Mesenteric fat pad (tissue), 1 donor: ENCODE data around the gene TJP1. TPM values are rescaled to one million over a fixed set of nuclear protein-coding genes. Genes with fewer than 3 reads are reported as not detected.
"Not testable (repeated sequence)": the region's sequence is repeated elsewhere in the genome, so short reads cannot be mapped to it uniquely, and the experiment has no call there.

Source experiments
- DNase-seq: peaks from one replicate; pipeline ENCODE4 v3.0.0-alpha.2; 2020; ENCODE audit warnings: low spot score
- total RNA-seq: library from RNA; stranded (reverse); fragmentation: NEBNext Ultra II Directional; extraction: Animal tissue kit (Norgen Biotek cat#: 25700); gene quantifications from one replicate; pipeline ENCODE4 v1.2.1, GENCODE V29; 2021
- donor health status: DM: yes; HTN: yes; CAD: no.

The TJP1 gene
- total RNA-seq, 1 donor from 2014 or later = 89.6 TPM

DNA sequence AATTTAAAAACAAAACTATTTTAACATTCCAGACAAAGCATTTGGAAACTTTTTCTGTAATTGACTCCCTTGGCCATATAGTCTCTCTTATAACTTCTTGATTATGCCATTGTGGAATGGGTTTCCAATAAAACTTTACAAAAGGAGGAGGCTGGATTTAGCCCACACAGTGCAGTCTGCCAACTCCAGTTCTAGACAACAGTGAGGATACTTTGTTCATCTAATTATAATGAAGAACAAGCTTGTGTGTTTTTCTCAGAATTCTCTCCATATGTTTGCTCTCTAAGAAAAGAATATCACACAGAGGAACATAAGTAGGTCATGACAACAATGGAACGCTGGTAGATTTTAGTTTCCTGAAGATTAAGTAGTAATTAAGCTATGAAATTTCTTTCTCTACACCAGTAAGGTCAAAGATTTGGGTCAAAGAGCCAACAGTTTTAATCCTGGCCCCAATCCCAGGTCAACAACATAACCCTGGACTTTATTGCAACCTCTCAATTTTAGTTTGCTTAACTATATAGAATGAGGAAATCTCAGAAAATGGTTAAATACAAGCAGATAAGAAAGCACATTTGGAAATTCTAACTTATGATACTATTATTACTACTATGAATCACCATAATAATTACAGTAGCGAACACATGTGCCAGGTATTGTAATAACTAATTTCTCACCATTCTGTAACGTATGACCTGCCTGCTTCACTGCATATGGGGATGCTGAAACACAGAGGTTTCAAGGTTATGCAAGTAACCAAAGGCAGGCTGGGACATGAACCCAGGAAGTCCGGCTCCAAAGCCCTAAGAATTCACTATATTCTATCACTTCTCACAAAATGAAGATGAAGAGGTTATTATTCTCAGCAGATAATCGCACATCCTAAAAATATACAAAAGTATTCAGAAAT is 65.7 kb downstream of the TJP1 start:
- DNase-seq = no peak

DNA sequence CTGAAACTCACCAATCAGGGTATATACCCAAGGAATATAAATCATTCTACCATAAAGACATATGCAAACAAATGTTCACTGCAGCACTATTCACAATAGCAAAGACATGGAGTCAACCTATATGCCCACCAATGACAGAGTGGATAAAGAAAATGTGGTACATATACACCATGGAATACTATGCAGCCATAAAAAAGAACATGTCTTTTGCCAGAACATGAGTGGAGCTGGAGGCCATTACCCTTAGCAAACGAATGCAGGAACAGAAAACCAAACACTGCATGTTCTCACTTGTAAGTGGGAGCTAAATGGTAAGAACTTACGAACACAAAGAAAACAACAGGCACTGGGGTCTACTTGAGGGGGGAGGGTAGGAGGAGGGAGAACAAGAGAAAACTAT is 68.3 kb downstream of the TJP1 start:
- not testable (repeated sequence) for DNase-seq

DNA sequence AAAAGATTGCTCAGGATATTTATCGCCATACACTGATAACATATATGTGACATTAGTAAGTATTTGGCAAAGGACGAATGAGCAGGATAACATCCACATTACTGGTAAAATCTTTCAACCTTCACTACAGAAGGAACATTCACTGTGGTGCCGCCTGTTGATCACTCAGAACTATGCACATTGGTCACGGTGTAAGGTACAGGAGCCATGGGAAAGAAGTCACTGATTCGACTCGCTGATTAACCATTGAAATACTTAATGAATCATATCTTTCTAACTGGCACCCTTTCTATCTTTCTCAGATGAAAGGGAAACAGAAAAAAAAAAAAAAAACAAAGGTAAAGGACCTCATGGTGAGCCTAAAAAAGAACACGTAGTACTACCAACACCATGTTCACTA is 68.8 kb downstream of the TJP1 start:
- no peak for DNase-seq

DNA sequence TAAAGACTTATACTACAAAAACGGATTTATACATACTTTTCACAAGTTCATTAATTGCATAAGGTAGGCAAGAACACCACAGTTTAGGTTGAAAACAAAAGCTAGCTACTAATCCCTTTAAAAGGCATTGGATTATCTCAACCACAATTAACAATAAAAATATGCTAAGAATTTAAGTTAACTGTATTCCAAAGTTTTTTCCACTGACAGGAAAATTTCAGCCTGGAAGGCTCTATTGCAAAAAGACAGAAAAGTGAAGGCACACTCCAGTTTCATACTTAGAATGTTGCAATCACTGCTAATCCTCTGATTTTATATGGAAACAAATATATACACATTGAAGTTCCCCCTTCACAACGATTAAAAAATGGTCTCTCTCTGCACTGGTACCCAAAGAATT is 71.5 kb downstream of the TJP1 start:
- no peak for DNase-seq

DNA sequence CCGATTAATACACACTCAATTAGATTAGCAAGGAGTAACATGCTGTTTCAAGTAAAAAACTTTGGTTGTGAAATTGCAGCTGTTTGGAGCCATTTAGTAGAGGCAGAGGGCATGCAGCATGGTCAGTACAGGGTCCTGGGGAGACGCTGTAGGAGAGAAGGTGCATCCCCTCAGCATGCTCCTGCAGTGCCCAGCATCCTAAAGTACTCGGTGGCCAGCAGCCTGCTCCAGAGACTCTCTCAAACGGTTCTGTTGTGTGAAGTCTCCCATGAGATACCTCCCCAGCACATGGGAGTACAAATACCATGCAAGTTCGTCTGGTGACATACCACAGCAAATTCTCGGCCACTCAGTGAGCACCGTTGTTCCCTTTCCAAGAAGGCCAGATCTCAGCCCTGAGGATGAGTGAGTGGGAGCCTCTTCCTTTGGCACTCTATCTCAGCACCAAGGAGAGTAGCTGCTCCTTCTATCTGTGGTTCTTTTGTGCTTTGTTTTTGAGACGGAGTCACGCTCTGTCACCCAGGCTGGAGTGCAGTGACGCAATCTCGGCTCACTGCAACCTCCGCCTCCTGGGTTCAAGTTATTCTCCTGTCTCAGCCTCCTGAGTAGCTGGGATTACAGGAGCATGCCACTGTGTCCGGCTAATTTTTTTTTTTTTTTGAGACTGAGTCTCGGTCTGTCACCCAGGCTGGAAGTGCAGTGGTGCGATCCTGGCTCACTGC is 72.7 kb downstream of the TJP1 start:
- no peak for DNase-seq

DNA sequence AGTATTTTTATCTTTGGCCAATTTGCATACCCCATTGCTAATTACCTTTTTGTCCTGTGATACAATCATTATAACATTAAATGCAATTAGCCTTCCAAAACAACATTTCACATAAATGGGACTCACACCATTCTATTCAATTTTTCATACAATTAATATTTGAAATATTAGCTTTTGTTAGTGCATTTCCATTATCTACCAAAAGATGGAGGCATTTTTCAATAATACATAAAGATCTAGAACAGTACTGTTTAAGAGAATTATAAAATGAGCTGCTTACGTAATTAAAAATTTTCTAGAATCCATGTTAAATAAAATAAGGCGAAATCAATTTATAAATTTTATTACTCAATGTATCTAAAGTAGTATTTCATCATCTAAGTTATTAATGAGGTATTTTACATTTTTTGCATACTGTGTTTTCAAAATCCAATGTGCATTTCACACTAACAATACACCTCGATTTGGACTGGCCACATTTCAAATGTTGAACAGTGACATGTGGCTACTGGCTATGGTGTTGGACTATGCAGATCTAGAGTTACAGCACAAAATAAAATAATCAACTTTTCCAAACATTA is 74.3 kb downstream of the TJP1 start:
- no peak for DNase-seq

DNA sequence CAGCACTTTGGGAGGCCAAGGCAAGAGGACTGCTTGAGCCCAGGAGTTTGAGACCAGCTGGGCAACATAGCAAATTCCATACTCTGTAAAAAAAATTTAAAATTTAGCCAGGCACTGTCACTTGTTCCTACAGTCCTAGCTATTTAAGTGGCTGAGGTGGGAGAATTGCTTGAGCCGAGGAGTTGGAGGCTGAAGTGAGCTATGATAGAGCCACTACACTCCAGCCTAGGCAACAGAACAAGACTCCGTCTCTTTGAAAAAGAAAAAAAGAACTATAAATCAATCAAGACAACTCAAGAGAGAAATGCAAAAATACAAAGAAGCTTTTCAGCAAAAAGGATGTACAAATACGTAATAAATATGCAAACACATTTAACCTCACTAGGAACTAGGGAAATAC is 78.8 kb downstream of the TJP1 start:
- no peak for DNase-seq

DNA sequence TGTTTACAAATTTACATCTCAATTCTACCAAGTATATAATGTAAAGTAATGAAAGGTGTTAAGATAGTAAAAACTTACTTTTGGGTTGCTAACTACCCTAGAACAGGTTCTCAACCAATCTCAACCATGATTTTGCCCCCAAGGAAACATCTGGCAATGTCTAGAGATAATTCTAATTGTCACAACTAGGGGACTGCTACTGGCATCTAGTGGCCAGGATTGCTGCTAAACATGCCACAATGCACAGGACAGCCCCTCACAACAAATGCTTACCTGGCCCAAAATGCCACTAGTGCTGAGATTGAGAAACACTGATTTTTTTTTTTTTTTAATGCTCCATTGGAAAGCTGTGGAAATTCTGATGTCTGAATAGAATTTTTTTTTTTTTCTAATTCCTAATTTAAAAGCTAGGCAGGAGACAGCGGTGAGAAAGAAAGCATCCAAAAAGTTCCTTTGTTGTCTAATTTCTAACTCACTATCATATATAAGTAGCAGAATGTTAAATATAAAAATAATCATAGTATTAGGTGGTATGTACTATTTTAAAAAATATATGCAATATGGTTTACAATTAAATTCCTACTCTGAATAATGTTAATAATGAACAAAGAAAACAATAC is 81.5 kb downstream of the TJP1 start:
- DNase-seq = no peak

DNA sequence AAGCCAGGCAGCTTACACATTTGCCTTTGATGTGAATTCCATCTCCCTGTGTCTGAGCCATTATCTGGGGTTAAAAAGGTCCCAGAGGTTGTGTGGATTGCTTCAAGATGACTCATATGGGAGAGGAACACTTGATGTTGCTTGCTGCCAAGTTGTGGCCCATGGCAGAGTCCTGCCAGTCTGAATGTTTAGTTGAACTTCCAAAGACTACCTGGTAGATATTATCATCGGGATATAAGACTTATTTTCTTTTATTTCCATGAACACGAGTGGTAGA is 85.6 kb downstream of the TJP1 start:
- no peak for DNase-seq

DNA sequence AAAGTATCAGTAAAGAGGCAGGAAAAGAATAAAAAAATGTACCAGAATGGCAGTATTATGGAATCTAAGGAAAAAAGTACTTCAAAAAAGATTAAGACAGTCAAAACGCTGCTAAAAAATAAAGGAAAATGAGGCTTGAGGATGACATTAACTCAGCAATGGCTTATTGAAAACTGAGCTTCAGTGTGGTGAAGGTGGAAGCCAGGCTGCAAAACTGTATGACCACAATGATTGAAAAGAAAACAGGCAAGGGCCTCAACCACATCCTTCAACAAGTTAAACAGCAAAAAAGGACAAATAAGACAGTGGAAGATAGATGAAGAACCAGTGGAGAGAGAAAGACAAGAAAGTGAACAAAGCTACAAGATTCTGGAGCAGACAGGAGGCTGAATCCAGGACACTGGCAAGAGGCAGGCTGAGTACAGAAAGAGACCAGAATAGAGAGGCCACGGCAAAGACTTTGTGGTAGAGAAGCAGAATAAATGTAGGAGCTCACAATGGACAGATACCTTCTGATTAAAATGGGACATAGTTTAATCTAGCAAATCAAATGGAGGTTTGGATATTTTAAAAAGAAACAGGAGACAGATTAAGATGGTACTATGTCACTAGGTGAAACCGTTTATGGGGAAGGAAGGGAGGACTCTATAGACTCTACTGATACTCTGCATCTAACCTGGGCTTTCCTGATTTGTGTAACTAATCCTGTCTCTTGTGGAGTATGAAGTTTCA is 86.1 kb downstream of the TJP1 start:
- no peak for DNase-seq

DNA sequence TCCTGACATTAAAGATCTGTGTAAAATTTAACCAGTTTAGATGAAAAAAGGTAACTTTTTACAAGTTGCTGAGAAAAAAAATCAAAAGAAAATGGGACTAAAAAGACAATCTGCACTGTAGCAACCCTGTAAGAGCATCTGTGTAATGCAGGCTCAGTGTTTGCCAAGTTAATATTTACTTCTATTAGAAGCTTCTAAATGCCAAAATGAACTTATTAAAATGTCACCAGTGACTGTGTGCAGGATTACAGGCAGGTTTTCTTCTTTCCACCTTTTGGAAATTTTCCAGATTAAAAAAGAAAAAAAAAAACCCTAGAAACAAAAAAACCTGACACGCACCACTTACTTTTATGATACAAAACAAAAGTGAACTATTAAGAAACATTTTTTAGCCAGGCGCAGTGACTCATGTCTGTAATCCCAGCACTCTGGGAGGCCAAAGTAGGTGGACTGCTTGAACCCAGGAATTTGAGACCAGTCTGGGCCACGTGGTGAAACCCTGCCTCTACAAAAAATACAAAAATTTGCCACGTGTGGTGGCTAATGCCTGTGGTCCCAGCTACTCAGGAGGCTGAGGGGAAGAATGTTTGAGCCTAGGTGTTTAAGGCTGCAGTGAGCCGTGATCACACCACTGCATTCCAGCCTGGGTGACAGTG is 87.2 kb downstream of the TJP1 start:
- DNase-seq = no peak

DNA sequence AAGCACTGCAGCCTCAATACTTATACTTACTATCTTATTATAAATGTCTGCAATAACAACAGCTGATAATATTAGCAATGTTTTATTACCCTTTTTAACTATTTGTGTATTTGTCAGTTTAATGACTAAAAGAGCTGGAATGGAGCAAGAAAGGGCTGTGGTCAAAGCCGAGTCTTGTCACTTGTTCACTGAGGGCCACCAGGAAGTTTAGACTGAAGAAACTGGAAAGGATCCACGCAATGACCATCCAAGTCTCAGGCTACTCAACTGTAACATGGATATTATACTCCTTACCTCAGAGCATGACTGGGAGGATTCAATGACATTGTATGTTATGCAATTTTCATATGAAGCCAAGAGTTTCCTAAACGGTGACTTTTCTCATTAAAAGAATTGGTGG is 90.4 kb downstream of the TJP1 start:
- DNase-seq = no peak

DNA sequence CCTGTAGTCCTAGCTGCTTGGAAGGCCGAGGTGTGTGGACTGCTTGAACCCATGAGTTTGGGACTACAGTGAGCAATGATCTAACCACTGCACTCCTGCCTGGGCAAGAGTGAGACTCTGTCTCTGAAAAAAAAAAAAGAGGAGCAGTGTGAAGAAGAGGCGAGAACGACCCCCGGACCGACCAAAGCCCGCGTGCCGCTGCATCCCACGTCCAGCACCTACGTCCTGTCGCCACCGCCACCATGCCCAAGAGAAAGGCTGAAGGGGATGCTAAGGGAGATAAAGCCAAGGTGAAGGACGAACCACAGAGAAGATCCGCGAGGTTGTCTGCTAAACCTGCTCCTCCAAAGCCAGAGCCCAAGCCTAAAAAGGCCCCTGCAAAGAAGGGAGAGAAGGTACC is 91.8 kb downstream of the TJP1 start:
- not testable (repeated sequence) for DNase-seq

DNA sequence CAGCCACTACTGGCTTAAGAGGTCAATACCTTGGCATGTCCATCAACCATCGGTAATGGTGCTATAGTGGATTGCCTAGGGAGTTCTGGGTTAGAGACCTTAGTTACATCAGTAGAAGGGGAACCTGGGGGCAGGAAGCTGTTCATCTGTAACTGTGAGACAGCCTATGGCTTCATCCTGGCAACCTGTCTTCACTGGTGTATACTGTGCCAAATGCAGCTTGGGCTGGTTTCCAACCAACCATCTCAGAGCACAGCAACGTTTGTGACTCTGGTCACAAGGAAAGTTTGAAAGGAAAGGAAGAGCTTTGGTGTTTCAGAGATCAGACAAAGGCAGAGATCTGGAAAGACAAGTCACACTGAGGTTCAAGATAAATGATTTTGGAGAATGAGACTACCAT is 93.8 kb downstream of the TJP1 start:
- no peak for DNase-seq

DNA sequence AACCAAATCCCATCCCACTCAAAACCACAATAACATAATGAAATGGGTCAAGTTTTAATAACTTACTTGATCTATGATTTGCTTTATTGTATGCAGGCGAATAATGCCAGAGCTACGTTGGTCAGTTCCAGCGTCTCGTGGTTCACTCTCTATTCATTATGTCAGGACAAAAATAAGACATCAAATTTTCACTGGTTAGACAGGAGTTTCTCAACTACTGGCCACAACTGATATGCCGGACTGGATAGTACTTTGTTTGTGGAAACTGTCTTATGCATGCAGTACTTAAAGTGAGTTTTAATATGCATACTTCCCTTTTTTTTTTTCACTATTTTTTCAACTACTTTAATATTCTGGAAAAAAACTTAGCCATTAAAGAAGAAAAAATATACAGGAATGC is 94.4 kb downstream of the TJP1 start:
- no peak for DNase-seq

DNA sequence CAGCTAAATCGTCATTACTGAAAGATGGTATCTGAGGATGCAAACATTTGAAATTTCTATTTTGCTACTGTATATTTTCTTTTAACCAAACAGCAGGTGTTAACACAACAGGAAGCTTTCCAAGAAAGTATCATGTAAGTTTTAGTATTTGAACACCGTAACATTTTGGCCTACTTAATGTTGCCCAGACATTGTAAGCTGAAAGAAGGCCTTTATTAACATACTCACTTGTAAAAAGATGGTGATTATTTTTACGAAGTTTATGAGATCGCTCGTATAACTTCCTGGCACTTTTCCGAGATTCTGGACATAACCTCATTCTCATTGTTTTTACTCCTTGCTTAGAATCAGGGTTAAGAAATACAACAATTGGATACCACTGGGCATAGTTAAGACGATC is 95.7 kb downstream of the TJP1 start:
- no peak for DNase-seq

DNA sequence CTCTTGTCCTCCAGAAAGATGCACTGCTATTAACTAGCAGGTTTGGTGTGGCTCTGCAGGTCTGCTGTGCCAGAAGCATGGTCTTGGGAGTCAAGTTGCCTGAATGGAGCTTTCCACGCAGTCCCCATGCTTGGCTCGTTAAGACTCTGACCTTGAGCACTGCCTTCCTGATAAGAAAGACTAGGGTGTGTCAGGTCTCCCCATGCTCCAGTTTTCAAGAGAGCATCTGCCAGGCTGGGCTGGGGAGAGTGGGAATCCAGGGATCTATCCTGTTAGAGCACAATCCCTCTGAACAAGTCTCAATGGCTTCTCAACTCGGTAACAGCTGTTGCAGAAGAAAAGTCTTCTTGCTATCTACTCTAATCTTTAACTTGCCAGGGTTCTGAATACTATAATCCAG is 98.2 kb downstream of the TJP1 start:
- DNase-seq = no peak

DNA sequence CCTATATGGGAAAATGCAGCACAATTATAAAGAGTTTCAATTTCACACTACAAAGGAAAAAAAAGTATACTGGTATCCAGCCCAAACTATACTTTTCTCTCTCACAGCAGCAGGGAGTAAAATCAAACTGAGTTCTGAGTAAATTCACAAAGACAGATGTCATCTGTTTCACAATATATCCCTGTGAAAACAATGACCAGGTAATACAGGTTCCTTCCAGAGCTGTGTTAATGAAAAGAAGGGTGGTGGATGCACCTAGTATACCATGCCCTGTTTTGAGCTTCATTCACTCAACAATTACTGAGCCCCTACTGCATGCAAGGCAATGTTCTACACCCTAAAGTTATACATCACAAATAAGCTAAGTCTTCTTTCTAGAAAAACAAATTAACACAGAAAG is 108.5 kb downstream of the TJP1 start:
- DNase-seq = no peak

DNA sequence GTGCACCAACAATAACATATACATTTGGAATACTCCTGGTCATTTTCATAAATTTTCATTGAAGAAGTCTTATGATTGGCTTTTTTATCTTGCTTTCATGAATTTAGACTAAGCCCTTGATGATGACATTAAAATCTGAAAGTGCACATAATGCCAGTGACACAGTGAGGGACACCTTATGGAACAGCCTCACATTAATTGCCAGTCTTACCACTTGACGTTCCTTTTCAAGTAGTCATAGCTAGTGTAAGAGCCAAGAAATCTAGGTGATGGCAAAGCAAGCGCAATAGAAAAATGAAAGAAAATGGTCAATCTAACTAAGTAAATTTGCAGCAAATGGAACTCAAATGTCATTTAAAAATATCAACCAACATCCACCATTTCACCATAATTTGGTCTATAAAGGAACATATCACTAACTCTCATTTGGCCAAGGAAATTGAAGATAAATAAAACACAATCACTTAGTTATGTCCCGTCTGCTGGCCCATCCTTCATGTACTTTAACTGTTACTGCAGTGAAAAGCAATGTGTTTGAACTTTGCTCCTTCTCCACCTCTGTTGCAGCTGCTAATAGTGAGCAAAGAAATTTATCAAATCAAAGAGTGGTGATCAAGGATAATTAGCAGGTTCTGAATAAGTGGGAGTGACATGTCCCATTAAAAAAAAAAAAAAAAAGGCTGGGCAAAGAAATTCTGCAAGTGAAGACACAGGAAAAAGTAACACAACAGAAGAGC is 110.0 kb downstream of the TJP1 start:
- DNase-seq = no peak

DNA sequence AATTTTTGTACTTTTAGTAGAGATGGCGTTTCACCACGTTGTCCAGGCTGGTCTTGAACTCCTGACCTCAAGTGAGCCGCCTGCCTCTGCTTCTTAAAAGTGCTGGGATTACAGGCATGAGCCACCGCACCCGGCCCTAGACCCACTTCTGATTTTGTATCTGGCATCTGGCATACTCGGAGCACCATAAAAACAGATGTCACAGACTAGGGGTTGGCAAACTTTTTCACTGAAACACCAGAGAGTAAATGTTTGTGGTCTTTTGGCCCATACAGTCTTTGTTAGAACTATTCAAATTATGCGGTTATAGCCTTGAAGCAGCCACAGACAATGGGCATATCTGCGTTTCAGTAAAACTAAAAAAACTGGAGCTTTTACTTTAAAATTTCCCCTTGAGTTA is 110.7 kb downstream of the TJP1 start:
- no peak for DNase-seq
